NCI-H146 treated with DMSO at 0.1 percent for 48 hours (cell line): ENCODE results near the gene ZFPL1.
"Not testable (repeated sequence)": the region's sequence is repeated elsewhere in the genome, so short reads cannot be mapped to it uniquely, and the experiment has no call there.

ENCODE experiments used
- DNase-seq: peaks from one replicate; lab custom pipeline; 2025; ENCODE audit not compliant: unreplicated experiment; lab: John Stamatoyannopoulos, UW

Gene ZFPL1

GRCh38 chr11:65112546-65113360 is 28.7 kb downstream of the ZFPL1 start:
- DNase-seq, result peak; percentile 57

GRCh38 chr11:65113361-65113756 is 29.3 kb downstream of the ZFPL1 start:
- DNase-seq, result no peak

GRCh38 chr11:65113839-65114238 is 29.8 kb downstream of the ZFPL1 start:
- DNase-seq, result no peak

GRCh38 chr11:65114538-65115171 is 30.6 kb downstream of the ZFPL1 start:
- no peak for DNase-seq

GRCh38 chr11:65115361-65116082 is 31.5 kb downstream of the ZFPL1 start:
- DNase-seq, result no peak

- peak; percentile 27 for DNase-seq
Observed at GRCh38 chr11:65116370-65117205, 32.6 kb downstream of the ZFPL1 start.

- peak; percentile 97 for DNase-seq
Observed at GRCh38 chr11:65117206-65118096, 33.4 kb downstream of the ZFPL1 start, which contains the start of gene ZNHIT2. Gene ZNHIT2, minus strand, starts transcription at chr11:65117701. Its CDS starts 48 bp downstream, at chr11:65117653.

GRCh38 chr11:65118097-65118837 is 34.2 kb downstream of the ZFPL1 start:
- DNase-seq, result no peak

- DNase-seq, result not testable (repeated sequence)
Observed at GRCh38 chr11:65118891-65119669, 35.1 kb downstream of the ZFPL1 start.

- DNase-seq, result no peak
Observed at GRCh38 chr11:65119670-65119995, 35.6 kb downstream of the ZFPL1 start.

GRCh38 chr11:65120831-65121230 is 36.8 kb downstream of the ZFPL1 start:
- DNase-seq, result no peak

- no peak for DNase-seq
Observed at GRCh38 chr11:65121447-65121864, 37.4 kb downstream of the ZFPL1 start.

- peak; percentile 96 for DNase-seq
Observed at GRCh38 chr11:65121865-65122696, 38.1 kb downstream of the ZFPL1 start, which contains the start of the genes FAU and MRPL49. Gene FAU, minus strand, starts transcription at chr11:65122134. Its CDS starts 321 bp downstream, at chr11:65121813. Gene MRPL49, plus strand, starts transcription at chr11:65122321. Its CDS starts 26 bp downstream, at chr11:65122347.

- no peak for DNase-seq
Observed at GRCh38 chr11:65124480-65125196, 40.6 kb downstream of the ZFPL1 start.

GRCh38 chr11:65125197-65126056 is 41.4 kb downstream of the ZFPL1 start:
- DNase-seq, result no peak
